Smooth muscle cell (in vitro differentiated cells): ENCODE measurements around the gene NGEF. TPM values are rescaled to one million over a fixed set of nuclear protein-coding genes. Genes with fewer than 3 reads are reported as not detected.

ENCODE experiments used
- DNase-seq: peaks from one replicate; lab custom pipeline; 2025; ENCODE audit not compliant: unreplicated experiment; lab: John Stamatoyannopoulos, UW
- H2AFZ ChIP-seq: fragments of 200-600 bp; sonication (generic); 2 replicates; pipeline ENCODE4 v1.6.0; 2016; ENCODE audit warnings: antibody characterized with exemption, low read depth, mild to moderate bottlenecking
- H3F3A ChIP-seq: fragments of 200-600 bp; sonication (generic); 2 replicates; pipeline ENCODE4 v1.6.0; 2017; ENCODE audit warnings: antibody characterized with exemption, low read depth
- H3K27ac ChIP-seq: fragments of 200-600 bp; sonication (generic); 2 replicates; pipeline ENCODE4 v1.5.1; 2016; ENCODE audit warnings: low read depth, mild to moderate bottlenecking
- H3K27me3 ChIP-seq: fragments of 200-600 bp; sonication (generic); 2 replicates; pipeline ENCODE4 v1.6.1; 2016; ENCODE audit warnings: low read depth, mild to moderate bottlenecking
- H3K36me3 ChIP-seq: fragments of 200-600 bp; sonication (generic); 2 replicates; pipeline ENCODE4 v1.5.1; 2016; ENCODE audit warnings: low read depth
- H3K4me1 ChIP-seq: fragments of 200-600 bp; sonication (generic); 2 replicates; pipeline ENCODE4 v1.5.1; 2016; ENCODE audit warnings: low read depth
- H3K4me2 ChIP-seq: fragments of 200-600 bp; sonication (generic); 2 replicates; pipeline ENCODE4 v1.6.0; 2016; ENCODE audit warnings: mild to moderate bottlenecking
- H3K4me3 ChIP-seq: fragments of 200-600 bp; sonication (generic); 2 replicates; pipeline ENCODE4 v1.5.1; 2016; ENCODE audit warnings: mild to moderate bottlenecking
- H3K79me2 ChIP-seq: fragments of 200-600 bp; sonication (generic); 2 replicates; pipeline ENCODE4 v1.6.0; 2016; ENCODE audit warnings: low read depth, mild to moderate bottlenecking
- H3K9ac ChIP-seq: fragments of 200-600 bp; sonication (generic); 2 replicates; pipeline ENCODE4 v1.6.0; 2016; ENCODE audit warnings: low read depth
- H3K9me3 ChIP-seq: fragments of 200-600 bp; sonication (generic); replicated peaks from 2 replicates; pipeline ENCODE4 v1.5.1; 2016; ENCODE audit warnings: low read depth
- H4K20me1 ChIP-seq: fragments of 200-600 bp; sonication (generic); 2 replicates; pipeline ENCODE4 v1.6.0; 2016; ENCODE audit warnings: low read depth
- WGBS: methylation state at CpG from one replicate; pipeline ENCODE4 v1.1.7; 2016; ENCODE audit warnings: low lambda C conversion rate; 5-methylcytosine and 5-hydroxymethylcytosine counted together
- polyA plus RNA-seq: library from polyadenylated mRNA; unstranded; fragments of >200 nt; fragmentation: Nextera tagmentation; extraction: Ambion mirVana; gene quantifications from 2 replicates; pipeline ENCODE4 v1.2.1, GENCODE V29; 2016
- total RNA-seq: library from RNA; depleted of rRNA; stranded (reverse); fragments of >200 nt; gene quantifications from 2 replicates; pipeline ENCODE4 v1.2.3, GENCODE V29; 2014
- TF ChIP-seq, protein P1 (sequence below): fragments of 200-600 bp; sonication (generic); IDR thresholded peaks from 2 replicates; pipeline ENCODE4 v1.5.1; 2017; ENCODE audit warnings: borderline replicate concordance, mild to moderate bottlenecking, antibody characterized with exemption; ENCODE audit not compliant: insufficient read depth, poor library complexity, severe bottlenecking

The NGEF gene
- total and polyA plus RNA-seq, 2 experiments from 2014 or later, result 0.09 TPM; not detected in 1

- Histone ChIP-seq H3F3A (no peaks in the 10 kb centered on the region), H2AFZ (no peak overlapping the region), H3K36me3 (no peaks in the 10 kb centered on the region), H3K4me1 (no peaks in the 10 kb centered on the region), H3K9ac (no peak overlapping the region), H3K27ac (no peak overlapping the region), H3K27me3 (no peaks in the 10 kb centered on the region), H4K20me1 (no peaks in the 10 kb centered on the region), H3K4me2 (no peak overlapping the region), H3K79me2 (no peaks in the 10 kb centered on the region), H3K9me3 (no peaks in the 10 kb centered on the region), H3K4me3 (no peak overlapping the region)
- no peak for DNase-seq
- 69% methylated on average over 4 of the region's 4 CpGs for WGBS
- TF ChIP-seq, protein P1, sequence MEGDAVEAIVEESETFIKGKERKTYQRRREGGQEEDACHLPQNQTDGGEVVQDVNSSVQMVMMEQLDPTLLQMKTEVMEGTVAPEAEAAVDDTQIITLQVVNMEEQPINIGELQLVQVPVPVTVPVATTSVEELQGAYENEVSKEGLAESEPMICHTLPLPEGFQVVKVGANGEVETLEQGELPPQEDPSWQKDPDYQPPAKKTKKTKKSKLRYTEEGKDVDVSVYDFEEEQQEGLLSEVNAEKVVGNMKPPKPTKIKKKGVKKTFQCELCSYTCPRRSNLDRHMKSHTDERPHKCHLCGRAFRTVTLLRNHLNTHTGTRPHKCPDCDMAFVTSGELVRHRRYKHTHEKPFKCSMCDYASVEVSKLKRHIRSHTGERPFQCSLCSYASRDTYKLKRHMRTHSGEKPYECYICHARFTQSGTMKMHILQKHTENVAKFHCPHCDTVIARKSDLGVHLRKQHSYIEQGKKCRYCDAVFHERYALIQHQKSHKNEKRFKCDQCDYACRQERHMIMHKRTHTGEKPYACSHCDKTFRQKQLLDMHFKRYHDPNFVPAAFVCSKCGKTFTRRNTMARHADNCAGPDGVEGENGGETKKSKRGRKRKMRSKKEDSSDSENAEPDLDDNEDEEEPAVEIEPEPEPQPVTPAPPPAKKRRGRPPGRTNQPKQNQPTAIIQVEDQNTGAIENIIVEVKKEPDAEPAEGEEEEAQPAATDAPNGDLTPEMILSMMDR, result no peak
Observed at GRCh38 chr2:233049194-233049761, 36.2 kb upstream of the NGEF start.

- Histone ChIP-seq H3K27ac (no peak overlapping the region), H4K20me1 (no peaks in the 10 kb centered on the region), H3K4me1 (no peaks in the 10 kb centered on the region), H3K4me2 (no peak overlapping the region), H3K79me2 (no peaks in the 10 kb centered on the region), H3K36me3 (no peaks in the 10 kb centered on the region), H3K9ac (no peak overlapping the region), H3K9me3 (no peaks in the 10 kb centered on the region), H3K27me3 (no peaks in the 10 kb centered on the region), H3F3A (no peaks in the 10 kb centered on the region), H2AFZ (no peak overlapping the region), H3K4me3 (no peak overlapping the region)
- DNase-seq, result no peak
- WGBS, result 88% methylated on average over 10 of the region's 10 CpGs
- TF ChIP-seq, protein P1, result no peak
Observed at GRCh38 chr2:233048569-233049193, 35.6 kb upstream of the NGEF start.

GRCh38 chr2:233047667-233048066 lies 34.6 kb upstream of the NGEF start:
- no peaks in the 10 kb centered on the region for H3F3A ChIP-seq
- no peaks in the 10 kb centered on the region for H3K36me3 ChIP-seq
- H3K9ac ChIP-seq, result no peak overlapping the region
- H3K4me3 ChIP-seq, result no peak overlapping the region
- no peak overlapping the region for H3K27ac ChIP-seq
- WGBS, result 86% methylated on average over 9 of the region's 9 CpGs
- no peaks in the 10 kb centered on the region for H3K4me1 ChIP-seq
- H2AFZ ChIP-seq, result no peak overlapping the region
- H3K4me2 ChIP-seq, result no peak overlapping the region
- no peaks in the 10 kb centered on the region for H3K9me3 ChIP-seq
- no peak for DNase-seq
- H3K79me2 ChIP-seq, result no peaks in the 10 kb centered on the region
- TF ChIP-seq, protein P1, result no peak
- H4K20me1 ChIP-seq, result no peaks in the 10 kb centered on the region
- H3K27me3 ChIP-seq, result no peaks in the 10 kb centered on the region

DNA sequence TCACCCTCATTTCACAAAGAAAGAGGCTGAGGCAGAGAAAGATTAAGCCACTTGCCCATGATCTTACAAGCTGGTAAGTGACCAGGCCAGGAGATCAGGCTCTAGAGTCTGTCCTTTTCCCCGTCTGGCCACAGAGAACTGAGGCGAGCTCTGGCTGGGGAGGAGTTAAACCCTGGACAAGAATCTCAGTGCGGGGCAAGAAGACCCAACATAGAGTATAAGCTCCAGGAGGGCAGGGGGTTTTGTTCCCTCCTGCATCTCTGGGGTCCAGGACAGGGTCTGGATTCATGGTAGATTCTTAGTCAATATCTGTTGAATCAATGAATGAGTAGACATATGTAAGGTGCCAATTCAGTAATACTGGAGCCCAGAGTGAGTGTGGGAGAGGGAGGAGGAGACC lies 34.1 kb upstream of the NGEF start:
- Histone ChIP-seq H3K9ac (no peak overlapping the region), H2AFZ (no peak overlapping the region), H3K4me2 (no peak overlapping the region), H3K27ac (no peak overlapping the region), H3K36me3 (no peaks in the 10 kb centered on the region), H3F3A (no peaks in the 10 kb centered on the region), H3K4me1 (no peaks in the 10 kb centered on the region), H3K79me2 (no peaks in the 10 kb centered on the region), H4K20me1 (no peaks in the 10 kb centered on the region), H3K9me3 (no peaks in the 10 kb centered on the region), H3K27me3 (no peaks in the 10 kb centered on the region), H3K4me3 (no peak overlapping the region)
- 90% methylated on average over 3 of the region's 3 CpGs for WGBS
- TF ChIP-seq, protein P1, result no peak
- DNase-seq, result no peak
